Measurements from ENCODE around the gene PRR19.

The PRR19 gene

DNA sequence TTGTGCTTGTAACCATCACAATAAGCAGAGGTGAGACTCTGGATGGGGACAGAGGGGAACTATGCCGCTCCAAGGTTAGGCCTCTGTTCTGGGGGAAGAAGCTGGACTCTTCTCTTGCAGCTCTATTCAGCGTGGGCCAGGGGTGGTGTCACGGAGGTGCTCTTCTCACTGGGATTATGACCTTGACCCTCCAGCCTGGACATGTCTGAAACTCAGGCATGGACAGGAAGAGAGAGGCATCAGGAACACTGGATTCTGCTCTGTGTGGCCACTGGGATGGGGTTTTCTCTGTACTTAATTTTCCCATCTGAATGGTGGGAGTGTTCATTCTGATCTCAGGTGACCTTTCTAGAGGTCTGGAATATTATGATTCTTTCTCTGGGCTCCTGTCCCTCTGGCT is 31.1 kb downstream of the PRR19 start:
- no peaks in the 10 kb centered on the region for H3K9me3 ChIP-seq (ENCODE audit: control insufficient read depth, low read length)
- peaks cover 36% of the 10 kb centered on the region for H3K79me1 ChIP-seq (replicated peaks; ENCODE audit: low read length, poor library complexity, severe bottlenecking)
- H2BK120ac ChIP-seq (ENCODE audit: low read depth, low read length), result no peak overlapping the region
- H2BK12ac ChIP-seq (ENCODE audit: low read length in 2 of 2), result no peak overlapping the region
- no peak overlapping the region for H2AK5ac ChIP-seq (ENCODE audit: low read length, severe bottlenecking)
- no peak overlapping the region for H2BK15ac ChIP-seq (ENCODE audit: low read depth, poor library complexity, severe bottlenecking)
- no peak overlapping the region for H3K4ac ChIP-seq (ENCODE audit: low read depth in 1 of 2, low read length in 2 of 2)
- no peak overlapping the region for H2AFZ ChIP-seq (ENCODE audit: low read depth, low read length)
- H4K91ac ChIP-seq (ENCODE audit: low read length), result no peak overlapping the region
- H3K4me3 ChIP-seq (ENCODE audit: insufficient read depth in 1 of 2, low read depth in 1 of 2, low read length in 2 of 2), result no peak overlapping the region
- peaks cover 12 to 39% of the 10 kb centered on the region in 2 experiments for H3K36me3 ChIP-seq (ENCODE audit: control insufficient read depth in 1 of 2, insufficient read depth in 2 of 2, low read depth in 1 of 2, low read length in 2 of 2)
- no peak overlapping the region for H4K8ac ChIP-seq (ENCODE audit: low read length)
- H3K4me1 ChIP-seq (ENCODE audit: control insufficient read depth, insufficient read depth, low read depth, low read length), result peaks cover 3% of the 10 kb centered on the region
- WGBS, result 91% methylated on average over 3 of the region's 3 CpGs
- no peak overlapping the region for H3K18ac ChIP-seq (ENCODE audit: low read depth in 1 of 2, low read length in 2 of 2)
- H3K27ac ChIP-seq (ENCODE audit: low read length, poor library complexity, severe bottlenecking), result no peak overlapping the region
- no peak overlapping the region for H3K4me2 ChIP-seq (ENCODE audit: low read length, poor library complexity, severe bottlenecking)
- no peak overlapping the region for H3K23ac ChIP-seq (ENCODE audit: low read length in 2 of 2)
- no peaks in the 10 kb centered on the region for H3K27me3 ChIP-seq (ENCODE audit: control insufficient read depth in 1 of 2, insufficient read depth in 1 of 2, low read length in 2 of 2)
- no peak overlapping the region for H2BK5ac ChIP-seq (ENCODE audit: low read depth, low read length, poor library complexity, severe bottlenecking)
- DNase-seq, result no peak
- H3K14ac ChIP-seq (ENCODE audit: low read length in 2 of 2), result no peak overlapping the region
- no peak overlapping the region for H3K9ac ChIP-seq (ENCODE audit: low read length)

DNA sequence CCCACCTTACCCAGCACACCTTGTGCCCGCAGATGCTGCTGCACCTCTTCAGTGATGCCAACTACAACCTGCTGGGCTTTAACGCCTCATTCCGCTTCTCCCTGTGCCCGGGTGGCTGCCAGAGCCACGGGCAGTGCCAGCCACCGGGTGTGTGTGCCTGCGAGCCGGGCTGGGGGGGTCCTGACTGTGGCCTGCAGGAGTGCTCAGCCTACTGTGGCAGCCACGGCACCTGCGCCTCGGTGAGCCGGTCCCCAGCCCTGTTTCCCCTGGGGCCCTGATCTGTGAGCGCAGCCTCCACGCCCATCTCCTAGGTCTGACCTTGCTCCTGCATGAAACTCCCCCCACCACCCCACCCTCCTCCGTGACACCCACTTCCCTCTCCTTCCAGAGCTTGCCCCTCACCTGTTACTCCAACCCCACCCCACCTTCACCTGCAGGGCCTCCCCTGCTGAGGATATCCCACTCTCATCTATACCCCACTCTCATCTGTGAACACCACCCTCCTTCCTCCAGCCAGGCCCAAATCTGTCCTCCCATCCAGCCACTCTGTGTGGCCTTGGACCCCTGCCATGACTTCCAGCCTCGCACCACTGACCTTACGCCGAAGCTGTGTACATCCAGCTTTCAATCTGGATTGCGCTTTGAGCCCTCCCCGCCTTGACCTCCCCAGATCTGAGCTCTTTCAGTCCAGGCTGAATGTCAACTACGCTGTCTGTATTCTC is 32.2 kb downstream of the PRR19 start:
- WGBS, result 94% methylated on average over 21 of the region's 21 CpGs
- no peak overlapping the region for H3K4me3 ChIP-seq (ENCODE audit: insufficient read depth in 1 of 2, low read depth in 1 of 2, low read length in 2 of 2)
- H4K8ac ChIP-seq (ENCODE audit: low read length), result no peak overlapping the region
- no peak overlapping the region for H2BK12ac ChIP-seq (ENCODE audit: low read length in 2 of 2)
- no peak overlapping the region for H2BK120ac ChIP-seq (ENCODE audit: low read depth, low read length)
- H2AK5ac ChIP-seq (ENCODE audit: low read length, severe bottlenecking), result no peak overlapping the region
- no peak overlapping the region for H2AFZ ChIP-seq (ENCODE audit: low read depth, low read length)
- H3K27me3 ChIP-seq (ENCODE audit: control insufficient read depth in 1 of 2, insufficient read depth in 1 of 2, low read length in 2 of 2), result no peaks in the 10 kb centered on the region
- DNase-seq, result no peak
- peaks cover 25% of the 10 kb centered on the region for H3K79me1 ChIP-seq (replicated peaks; ENCODE audit: low read length, poor library complexity, severe bottlenecking)
- H3K14ac ChIP-seq (ENCODE audit: low read length in 2 of 2), result no peak overlapping the region
- no peak overlapping the region for H3K9ac ChIP-seq (ENCODE audit: low read length)
- H2BK15ac ChIP-seq (ENCODE audit: low read depth, poor library complexity, severe bottlenecking), result no peak overlapping the region
- peak overlapping the region; percentile 3 for H4K91ac ChIP-seq (ENCODE audit: low read length)
- H3K4me1 ChIP-seq (ENCODE audit: control insufficient read depth, insufficient read depth, low read depth, low read length), result no peaks in the 10 kb centered on the region
- peaks cover 12 to 39% of the 10 kb centered on the region in 2 experiments for H3K36me3 ChIP-seq (ENCODE audit: control insufficient read depth in 1 of 2, insufficient read depth in 2 of 2, low read depth in 1 of 2, low read length in 2 of 2)
- no peak overlapping the region for H3K4me2 ChIP-seq (ENCODE audit: low read length, poor library complexity, severe bottlenecking)
- no peak overlapping the region for H3K23ac ChIP-seq (ENCODE audit: low read length in 2 of 2)
- H2BK5ac ChIP-seq (ENCODE audit: low read depth, low read length, poor library complexity, severe bottlenecking), result no peak overlapping the region
- H3K4ac ChIP-seq (ENCODE audit: low read depth in 1 of 2, low read length in 2 of 2), result no peak overlapping the region
- H3K27ac ChIP-seq (ENCODE audit: low read length, poor library complexity, severe bottlenecking), result no peak overlapping the region
- H3K9me3 ChIP-seq (ENCODE audit: control insufficient read depth, low read length), result no peaks in the 10 kb centered on the region
- H3K18ac ChIP-seq (ENCODE audit: low read depth in 1 of 2, low read length in 2 of 2), result no peak overlapping the region

DNA sequence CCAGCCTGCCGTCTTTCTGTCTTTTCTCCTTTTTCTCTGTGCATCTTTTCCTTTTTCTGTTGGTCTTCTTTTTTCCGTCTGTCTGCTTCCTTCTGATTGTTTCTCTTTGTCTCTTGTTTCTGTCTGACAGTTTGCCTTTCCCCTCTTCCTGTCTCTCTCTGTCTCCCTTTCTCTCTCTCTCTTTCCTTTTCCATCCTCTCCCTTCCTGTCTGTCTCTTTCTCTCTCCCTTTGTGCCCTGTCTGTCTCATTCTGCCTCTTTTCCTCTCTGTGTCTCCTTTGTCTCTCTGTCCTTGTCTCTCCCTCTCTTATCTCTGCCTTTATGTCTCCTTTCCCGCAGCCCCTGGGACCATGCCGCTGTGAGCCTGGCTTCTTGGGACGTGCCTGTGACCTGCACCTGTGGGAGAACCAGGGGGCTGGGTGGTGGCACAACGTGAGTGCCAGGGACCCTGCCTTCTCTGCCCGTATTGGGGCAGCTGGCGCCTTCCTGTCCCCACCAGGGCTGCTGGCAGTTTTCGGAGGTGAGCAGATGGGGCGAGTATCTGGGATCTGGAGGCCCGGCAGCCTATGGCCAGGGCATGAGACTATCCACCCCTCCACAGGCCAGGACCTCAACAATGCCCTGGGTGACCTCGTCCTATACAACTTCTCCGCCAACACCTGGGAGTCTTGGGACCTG is 32.9 kb downstream of the PRR19 start:
- Histone ChIP-seq H2BK120ac (ENCODE audit: low read depth, low read length) (no peak overlapping the region), H3K27ac (ENCODE audit: low read length, poor library complexity, severe bottlenecking) (no peak overlapping the region), H3K4me1 (ENCODE audit: control insufficient read depth, insufficient read depth, low read depth, low read length) (no peaks in the 10 kb centered on the region), H3K18ac (ENCODE audit: low read depth in 1 of 2, low read length in 2 of 2) (no peak overlapping the region), H3K4me3 (ENCODE audit: insufficient read depth in 1 of 2, low read depth in 1 of 2, low read length in 2 of 2) (no peak overlapping the region), H3K27me3 (ENCODE audit: control insufficient read depth in 1 of 2, insufficient read depth in 1 of 2, low read length in 2 of 2) (no peaks in the 10 kb centered on the region), H2AK5ac (ENCODE audit: low read length, severe bottlenecking) (no peak overlapping the region), H3K4me2 (ENCODE audit: low read length, poor library complexity, severe bottlenecking) (no peak overlapping the region), H3K9me3 (ENCODE audit: control insufficient read depth, low read length) (no peaks in the 10 kb centered on the region), H4K8ac (ENCODE audit: low read length) (no peak overlapping the region), H3K9ac (ENCODE audit: low read length) (no peak overlapping the region), H2AFZ (ENCODE audit: low read depth, low read length) (no peak overlapping the region), H3K79me1 (replicated peaks; ENCODE audit: low read length, poor library complexity, severe bottlenecking) (peaks cover 23% of the 10 kb centered on the region), H3K36me3 (ENCODE audit: control insufficient read depth in 1 of 2, insufficient read depth in 2 of 2, low read depth in 1 of 2, low read length in 2 of 2) (peaks cover 12 to 39% of the 10 kb centered on the region in 2 experiments), H2BK5ac (ENCODE audit: low read depth, low read length, poor library complexity, severe bottlenecking) (no peak overlapping the region), H2BK15ac (ENCODE audit: low read depth, poor library complexity, severe bottlenecking) (no peak overlapping the region), H4K91ac (ENCODE audit: low read length) (no peak overlapping the region), H3K23ac (ENCODE audit: low read length in 2 of 2) (no peak overlapping the region), H3K4ac (ENCODE audit: low read depth in 1 of 2, low read length in 2 of 2) (no peak overlapping the region), H2BK12ac (ENCODE audit: low read length in 2 of 2) (no peak overlapping the region), H3K14ac (ENCODE audit: low read length in 2 of 2) (no peak overlapping the region)
- WGBS, result 96% methylated on average over 13 of the region's 13 CpGs
- DNase-seq, result no peak

DNA sequence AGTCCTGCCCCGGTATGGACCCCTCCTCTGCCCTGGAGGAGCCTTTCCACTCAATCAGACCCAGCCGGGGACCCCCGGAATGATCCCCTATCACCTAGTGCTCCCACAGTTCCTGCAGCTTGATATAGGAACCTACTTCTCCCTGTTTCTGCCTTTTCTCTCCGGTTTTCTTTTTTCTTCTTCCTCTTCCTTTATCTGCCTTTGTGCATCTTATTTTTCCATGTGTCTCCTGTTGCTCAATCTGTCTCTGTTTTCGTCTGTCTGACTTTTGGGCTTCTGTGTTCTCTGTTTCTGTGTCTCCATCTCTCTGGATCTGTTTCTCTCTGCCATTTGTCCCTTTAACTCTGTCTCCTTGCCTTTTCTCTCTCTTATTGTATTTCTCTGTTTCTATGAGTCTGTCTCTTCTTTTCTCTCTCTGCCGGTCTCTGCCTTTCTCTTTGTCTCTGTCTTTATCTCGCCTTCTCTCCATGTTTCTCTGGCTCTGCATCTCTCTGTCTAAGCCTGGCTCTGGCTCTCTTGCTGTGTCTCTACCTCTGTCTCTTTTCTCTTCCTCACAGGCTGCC is 33.5 kb downstream of the PRR19 start:
- no peak overlapping the region for H2BK12ac ChIP-seq (ENCODE audit: low read length in 2 of 2)
- no peak overlapping the region for H2BK120ac ChIP-seq (ENCODE audit: low read depth, low read length)
- H3K9me3 ChIP-seq (ENCODE audit: control insufficient read depth, low read length), result no peaks in the 10 kb centered on the region
- H3K18ac ChIP-seq (ENCODE audit: low read depth in 1 of 2, low read length in 2 of 2), result no peak overlapping the region
- no peak overlapping the region for H2AFZ ChIP-seq (ENCODE audit: low read depth, low read length)
- H4K8ac ChIP-seq (ENCODE audit: low read length), result no peak overlapping the region
- H3K79me1 ChIP-seq (replicated peaks; ENCODE audit: low read length, poor library complexity, severe bottlenecking), result peaks cover 19% of the 10 kb centered on the region
- H3K36me3 ChIP-seq (ENCODE audit: control insufficient read depth in 1 of 2, insufficient read depth in 2 of 2, low read depth in 1 of 2, low read length in 2 of 2), result peaks cover 12 to 39% of the 10 kb centered on the region in 2 experiments
- H3K4me2 ChIP-seq (ENCODE audit: low read length, poor library complexity, severe bottlenecking), result no peak overlapping the region
- H3K27ac ChIP-seq (ENCODE audit: low read length, poor library complexity, severe bottlenecking), result no peak overlapping the region
- H3K27me3 ChIP-seq (ENCODE audit: control insufficient read depth in 1 of 2, insufficient read depth in 1 of 2, low read length in 2 of 2), result no peaks in the 10 kb centered on the region
- no peak overlapping the region for H2BK15ac ChIP-seq (ENCODE audit: low read depth, poor library complexity, severe bottlenecking)
- no peak overlapping the region for H3K4me3 ChIP-seq (ENCODE audit: insufficient read depth in 1 of 2, low read depth in 1 of 2, low read length in 2 of 2)
- H2BK5ac ChIP-seq (ENCODE audit: low read depth, low read length, poor library complexity, severe bottlenecking), result no peak overlapping the region
- no peak overlapping the region for H3K14ac ChIP-seq (ENCODE audit: low read length in 2 of 2)
- H2AK5ac ChIP-seq (ENCODE audit: low read length, severe bottlenecking), result no peak overlapping the region
- no peak overlapping the region for H3K23ac ChIP-seq (ENCODE audit: low read length in 2 of 2)
- no peak overlapping the region for H3K9ac ChIP-seq (ENCODE audit: low read length)
- no peak overlapping the region for H3K4ac ChIP-seq (ENCODE audit: low read depth in 1 of 2, low read length in 2 of 2)
- H3K4me1 ChIP-seq (ENCODE audit: control insufficient read depth, insufficient read depth, low read depth, low read length), result no peaks in the 10 kb centered on the region
- no peak overlapping the region for H4K91ac ChIP-seq (ENCODE audit: low read length)
- no peak for DNase-seq
- 97% methylated on average over 7 of the region's 7 CpGs for whole genome bisulfite sequencing
